Neutrophil (primary cell): ENCODE data around the gene TBC1D22A.

Experiments
- H3K27ac ChIP-seq: fragments of 200-600 bp; sonication (generic); 2 replicates; pipeline ENCODE4 v1.5.1; 2016; ENCODE audit warnings: mild to moderate bottlenecking, moderate library complexity
- H3K27me3 ChIP-seq: fragments of 200-600 bp; sonication (generic); 2 replicates; pipeline ENCODE4 v1.6.0; 2016; ENCODE audit warnings: mild to moderate bottlenecking
- H3K36me3 ChIP-seq: fragments of 200-600 bp; sonication (generic); 2 replicates; pipeline ENCODE4 v1.5.1; 2017
- H3K4me1 ChIP-seq, 2 experiments: fragments of 200-600 bp in 1 of 2; sonication (generic) in 1 of 2; 1 replicate in 1 of 2; 2 replicates in 1 of 2; pipeline versions ENCODE4 v1.5.1 to v1.6.1; 2013 to 2016; ENCODE audit warnings: low read depth in 1 of 2, low read length in 1 of 2, mild to moderate bottlenecking in 1 of 2, moderate library complexity in 1 of 2; ENCODE audit not compliant: control insufficient read depth in 1 of 2, insufficient read depth in 1 of 2
- H3K4me3 ChIP-seq, 2 experiments: fragments of 200-600 bp in 1 of 2; sonication (generic) in 1 of 2; 1 replicate in 1 of 2; 2 replicates in 1 of 2; pipeline ENCODE4 v1.5.1; 2013 to 2016; ENCODE audit warnings: low read depth in 1 of 2, low read length in 1 of 2, mild to moderate bottlenecking in 1 of 2, moderate library complexity in 1 of 2
- H3K9me3 ChIP-seq: fragments of 200-600 bp; sonication (generic); 2 replicates; pipeline ENCODE4 v1.5.1; 2016
- TF ChIP-seq, protein P1 (sequence below): fragments of 200-600 bp; sonication (generic); IDR thresholded peaks from 2 replicates; pipeline ENCODE4 v1.5.1; 2016; ENCODE audit warnings: antibody characterized with exemption

The TBC1D22A gene

DNA sequence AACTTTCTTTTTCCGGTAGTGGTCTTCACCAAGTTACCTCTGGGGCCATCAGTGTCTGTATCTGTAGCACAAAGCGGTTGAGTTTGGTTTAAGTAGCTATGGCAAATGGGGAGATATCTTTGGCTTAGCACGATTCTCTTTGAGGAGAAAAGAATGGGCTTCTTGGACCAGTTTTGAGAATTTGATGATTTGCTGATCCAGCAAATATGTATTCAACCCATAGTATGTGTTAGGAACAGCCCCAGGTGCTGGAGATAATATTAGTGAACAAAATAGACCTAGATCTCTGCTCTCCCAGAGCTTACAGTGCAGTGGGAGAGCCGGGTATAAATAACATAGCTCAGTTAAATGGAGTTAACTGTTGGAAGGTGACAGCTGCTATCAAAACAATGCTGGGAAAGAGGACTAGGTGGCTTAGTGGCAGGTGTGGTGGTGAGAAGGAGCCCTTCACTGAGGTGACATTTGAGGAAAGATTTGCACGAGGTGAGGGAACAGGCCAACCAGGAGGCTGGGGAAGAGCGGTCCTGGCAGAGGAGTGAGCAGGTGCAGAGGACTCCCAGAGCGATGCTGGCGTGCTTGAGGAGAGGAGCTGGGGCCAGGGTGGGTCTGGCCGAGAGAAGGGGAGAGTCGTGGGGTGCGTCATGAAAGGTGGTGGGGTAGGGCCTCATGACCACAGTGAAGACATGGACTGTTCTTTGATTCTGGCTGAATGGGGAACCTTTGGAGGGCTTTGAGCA is 5.0 kb downstream of the TBC1D22A start:
- H3K4me1 ChIP-seq = peaks cover 19 to 20% of the 10 kb centered on the region in 2 experiments
- no peak overlapping the region for H3K27ac ChIP-seq
- TF ChIP-seq, protein P1, sequence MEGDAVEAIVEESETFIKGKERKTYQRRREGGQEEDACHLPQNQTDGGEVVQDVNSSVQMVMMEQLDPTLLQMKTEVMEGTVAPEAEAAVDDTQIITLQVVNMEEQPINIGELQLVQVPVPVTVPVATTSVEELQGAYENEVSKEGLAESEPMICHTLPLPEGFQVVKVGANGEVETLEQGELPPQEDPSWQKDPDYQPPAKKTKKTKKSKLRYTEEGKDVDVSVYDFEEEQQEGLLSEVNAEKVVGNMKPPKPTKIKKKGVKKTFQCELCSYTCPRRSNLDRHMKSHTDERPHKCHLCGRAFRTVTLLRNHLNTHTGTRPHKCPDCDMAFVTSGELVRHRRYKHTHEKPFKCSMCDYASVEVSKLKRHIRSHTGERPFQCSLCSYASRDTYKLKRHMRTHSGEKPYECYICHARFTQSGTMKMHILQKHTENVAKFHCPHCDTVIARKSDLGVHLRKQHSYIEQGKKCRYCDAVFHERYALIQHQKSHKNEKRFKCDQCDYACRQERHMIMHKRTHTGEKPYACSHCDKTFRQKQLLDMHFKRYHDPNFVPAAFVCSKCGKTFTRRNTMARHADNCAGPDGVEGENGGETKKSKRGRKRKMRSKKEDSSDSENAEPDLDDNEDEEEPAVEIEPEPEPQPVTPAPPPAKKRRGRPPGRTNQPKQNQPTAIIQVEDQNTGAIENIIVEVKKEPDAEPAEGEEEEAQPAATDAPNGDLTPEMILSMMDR = no peak
- H3K27me3 ChIP-seq = no peaks in the 10 kb centered on the region
- no peaks in the 10 kb centered on the region for H3K9me3 ChIP-seq
- H3K4me3 ChIP-seq = no peak overlapping the region
- H3K36me3 ChIP-seq = peaks cover 4% of the 10 kb centered on the region

DNA sequence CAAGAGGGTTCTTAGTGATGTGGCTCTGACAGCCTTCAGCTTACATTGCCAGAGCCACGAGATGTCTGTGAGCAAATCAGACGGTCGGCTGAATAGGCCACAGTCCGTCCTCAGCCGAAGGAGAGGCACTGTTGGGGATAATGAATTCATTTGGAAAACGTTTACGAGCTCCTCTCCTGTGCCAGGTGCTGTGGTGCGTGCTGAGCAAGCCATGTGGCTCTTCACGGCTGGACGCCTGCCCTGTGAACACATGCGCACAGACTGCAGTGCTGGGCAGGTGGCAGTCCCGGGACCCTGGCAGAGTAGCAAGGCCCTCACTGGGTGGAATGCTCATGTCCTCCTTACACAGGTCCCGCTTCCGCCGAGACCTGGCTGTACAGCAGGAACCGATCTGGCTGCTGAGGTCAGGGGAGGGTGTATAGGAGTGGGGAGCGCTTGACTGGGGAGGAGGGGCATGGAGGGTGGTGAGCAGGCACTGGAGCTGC is 6.8 kb downstream of the TBC1D22A start:
- H3K4me1 ChIP-seq = peaks cover 20% of the 10 kb centered on the region in 2 experiments
- H3K36me3 ChIP-seq = peaks cover 4% of the 10 kb centered on the region
- H3K9me3 ChIP-seq = no peaks in the 10 kb centered on the region
- TF ChIP-seq, protein P1 = no peak
- H3K27ac ChIP-seq = no peak overlapping the region
- no peaks in the 10 kb centered on the region for H3K27me3 ChIP-seq
- H3K4me3 ChIP-seq = no peak overlapping the region

DNA sequence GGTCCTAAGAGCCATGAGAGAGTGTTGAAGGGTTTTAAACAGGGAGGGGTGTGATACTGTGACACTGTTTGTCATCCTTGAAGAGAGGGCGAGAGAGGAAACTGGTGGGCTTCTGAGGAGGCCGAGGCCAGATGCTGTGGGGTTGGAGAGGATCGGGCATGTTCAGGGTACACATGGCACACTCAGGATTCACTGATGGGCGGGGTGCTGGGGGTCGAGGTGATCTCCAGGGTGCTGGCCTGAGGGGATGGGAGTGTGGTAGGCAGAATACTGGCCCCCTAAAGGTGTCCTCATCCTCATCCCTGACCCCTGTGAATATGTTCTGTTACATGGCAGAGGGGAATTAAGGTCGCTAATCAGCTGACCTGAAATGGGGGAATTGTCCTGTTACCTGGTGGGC is 7.3 kb downstream of the TBC1D22A start:
- TF ChIP-seq, protein P1 = no peak
- H3K27me3 ChIP-seq = no peaks in the 10 kb centered on the region
- H3K9me3 ChIP-seq = no peaks in the 10 kb centered on the region
- peaks cover 4% of the 10 kb centered on the region for H3K36me3 ChIP-seq
- H3K4me3 ChIP-seq = no peak overlapping the region
- H3K27ac ChIP-seq = no peak overlapping the region
- H3K4me1 ChIP-seq = peaks cover 20% of the 10 kb centered on the region in 2 experiments

DNA sequence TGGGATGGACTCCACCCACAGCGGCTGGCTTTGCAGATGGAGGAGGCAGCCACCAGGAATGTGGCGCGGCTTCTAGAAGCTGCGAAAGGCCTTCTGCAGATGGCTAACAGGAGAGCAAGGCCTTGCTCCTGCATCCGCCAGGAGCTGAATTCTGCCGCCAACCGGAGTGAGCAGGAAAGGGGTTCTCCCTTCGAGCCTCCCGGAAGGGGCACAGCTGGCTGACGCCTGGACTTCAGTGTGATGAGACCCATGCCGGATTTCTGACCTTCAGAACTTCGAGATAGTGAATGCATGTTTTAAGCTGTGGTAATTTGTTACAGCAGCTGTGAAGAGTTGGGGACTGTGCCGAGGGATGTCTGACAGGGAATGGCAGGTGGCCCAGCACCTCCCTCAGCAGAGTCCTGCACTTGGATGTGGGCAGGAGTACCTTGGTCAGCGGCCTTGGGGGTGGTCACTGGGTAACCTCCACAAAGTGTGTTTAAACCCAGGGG is 7.7 kb downstream of the TBC1D22A start:
- H3K27me3 ChIP-seq = no peaks in the 10 kb centered on the region
- H3K9me3 ChIP-seq = no peaks in the 10 kb centered on the region
- peaks cover 4% of the 10 kb centered on the region for H3K36me3 ChIP-seq
- H3K4me3 ChIP-seq = no peak overlapping the region
- H3K27ac ChIP-seq = peak overlapping the region; percentile 58
- TF ChIP-seq, protein P1 = no peak
- H3K4me1 ChIP-seq = peaks cover 24 to 25% of the 10 kb centered on the region in 2 experiments

DNA sequence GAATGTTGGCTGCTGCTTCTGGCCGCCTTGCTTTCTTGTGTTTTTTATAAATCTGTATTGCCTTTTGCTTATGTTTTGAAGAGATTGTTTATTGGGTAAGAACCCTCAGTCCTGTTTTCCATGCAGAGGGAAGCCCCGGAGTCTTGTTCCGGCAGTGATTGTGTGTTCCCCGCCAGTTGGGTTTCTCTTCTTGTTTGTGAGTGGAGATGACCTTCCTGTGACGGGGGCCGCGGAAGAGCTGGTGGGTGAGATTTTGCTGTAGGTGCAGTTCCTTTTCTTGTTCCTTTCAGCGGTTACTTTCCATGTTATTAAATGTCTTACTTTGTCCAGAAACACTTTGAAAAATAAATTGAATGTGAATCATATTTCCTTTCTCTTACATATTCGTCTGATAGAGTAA is 8.3 kb downstream of the TBC1D22A start:
- peaks cover 30% of the 10 kb centered on the region in 2 experiments for H3K4me1 ChIP-seq
- no peak overlapping the region for H3K4me3 ChIP-seq
- H3K36me3 ChIP-seq = peaks cover 4% of the 10 kb centered on the region
- TF ChIP-seq, protein P1 = no peak
- H3K27ac ChIP-seq = peak overlapping the region; percentile 58
- H3K9me3 ChIP-seq = no peaks in the 10 kb centered on the region
- H3K27me3 ChIP-seq = no peaks in the 10 kb centered on the region
